Kidney epithelial cell (primary cell): ENCODE data around the gene HIGD2B. TPM values are rescaled to one million over a fixed set of nuclear protein-coding genes. Genes with fewer than 3 reads are reported as not detected.

ENCODE experiments used
- DNase-seq: peaks from one replicate; pipeline ENCODE4 v3.0.0-alpha.2; 2010; ENCODE audit warnings: low read depth
- H3K27me3 ChIP-seq: 2 replicates; pipeline ENCODE4 v1.6.0; 2011; ENCODE audit warnings: low read length; ENCODE audit not compliant: control insufficient read depth, insufficient read depth
- H3K36me3 ChIP-seq: 2 replicates; pipeline ENCODE4 v1.5.1; 2011; ENCODE audit warnings: low read length; ENCODE audit not compliant: control insufficient read depth, insufficient read depth
- H3K4me3 ChIP-seq: 2 replicates; pipeline ENCODE4 v1.5.1; 2011; ENCODE audit warnings: low read depth, mild to moderate bottlenecking, control low read depth, low read length
- total RNA-seq: library from RNA; depleted of rRNA; stranded (reverse); fragments of >200 nt; gene quantifications from 2 replicates; pipeline ENCODE4 v1.2.3, GENCODE V29; 2015
- TF ChIP-seq, protein P1 (sequence below): IDR thresholded peaks from 2 replicates; pipeline ENCODE4 v1.5.1; 2011; ENCODE audit warnings: mild to moderate bottlenecking, moderate library complexity, low read length, control low read depth, inconsistent platforms; ENCODE audit not compliant: insufficient read depth, poor library complexity, severe bottlenecking

HIGD2B gene
- total RNA-seq = not detected in 2 replicates

- TF ChIP-seq, protein P1, sequence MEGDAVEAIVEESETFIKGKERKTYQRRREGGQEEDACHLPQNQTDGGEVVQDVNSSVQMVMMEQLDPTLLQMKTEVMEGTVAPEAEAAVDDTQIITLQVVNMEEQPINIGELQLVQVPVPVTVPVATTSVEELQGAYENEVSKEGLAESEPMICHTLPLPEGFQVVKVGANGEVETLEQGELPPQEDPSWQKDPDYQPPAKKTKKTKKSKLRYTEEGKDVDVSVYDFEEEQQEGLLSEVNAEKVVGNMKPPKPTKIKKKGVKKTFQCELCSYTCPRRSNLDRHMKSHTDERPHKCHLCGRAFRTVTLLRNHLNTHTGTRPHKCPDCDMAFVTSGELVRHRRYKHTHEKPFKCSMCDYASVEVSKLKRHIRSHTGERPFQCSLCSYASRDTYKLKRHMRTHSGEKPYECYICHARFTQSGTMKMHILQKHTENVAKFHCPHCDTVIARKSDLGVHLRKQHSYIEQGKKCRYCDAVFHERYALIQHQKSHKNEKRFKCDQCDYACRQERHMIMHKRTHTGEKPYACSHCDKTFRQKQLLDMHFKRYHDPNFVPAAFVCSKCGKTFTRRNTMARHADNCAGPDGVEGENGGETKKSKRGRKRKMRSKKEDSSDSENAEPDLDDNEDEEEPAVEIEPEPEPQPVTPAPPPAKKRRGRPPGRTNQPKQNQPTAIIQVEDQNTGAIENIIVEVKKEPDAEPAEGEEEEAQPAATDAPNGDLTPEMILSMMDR = no peak
- Histone ChIP-seq H3K36me3 (no peaks in the 10 kb centered on the region), H3K4me3 (peak within 1 kb of the TSS; percentile 74), H3K27me3 (no peaks in the 10 kb centered on the region)
- peak; percentile 69 for DNase-seq
Observed at GRCh38 chr15:72685925-72686794, at the start of gene HIGD2B, which contains the start of gene BBS4. HIGD2B (minus strand) TSS chr15:72686182; CDS start chr15:72676374, 9,808 bp downstream. BBS4 (plus strand) TSS chr15:72686207; CDS start chr15:72686228, 21 bp downstream.

DNA sequence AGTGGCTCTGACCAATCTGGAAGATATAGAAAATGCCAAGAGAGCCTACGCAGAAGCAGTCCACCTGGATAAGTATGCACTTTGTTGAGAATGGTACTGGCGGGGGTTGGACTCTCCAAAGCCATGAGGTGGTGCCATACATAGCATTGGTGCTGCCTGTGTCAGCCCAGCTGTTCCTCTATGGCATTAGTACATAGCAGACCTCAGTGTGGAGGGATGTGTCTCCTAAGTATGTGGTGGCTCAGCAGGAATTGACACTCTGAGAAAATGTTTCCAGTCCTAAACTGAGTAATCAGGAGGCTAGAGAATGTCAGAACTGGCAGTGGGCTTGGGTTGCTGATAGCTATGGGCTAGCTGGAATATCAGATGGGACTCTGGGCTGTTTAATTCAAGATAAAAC lies 49.1 kb upstream of the HIGD2B start:
- Histone ChIP-seq H3K27me3 (no peaks in the 10 kb centered on the region), H3K4me3 (no peak overlapping the region), H3K36me3 (no peaks in the 10 kb centered on the region)
- no peak for DNase-seq
- TF ChIP-seq, protein P1 = no peak

DNA sequence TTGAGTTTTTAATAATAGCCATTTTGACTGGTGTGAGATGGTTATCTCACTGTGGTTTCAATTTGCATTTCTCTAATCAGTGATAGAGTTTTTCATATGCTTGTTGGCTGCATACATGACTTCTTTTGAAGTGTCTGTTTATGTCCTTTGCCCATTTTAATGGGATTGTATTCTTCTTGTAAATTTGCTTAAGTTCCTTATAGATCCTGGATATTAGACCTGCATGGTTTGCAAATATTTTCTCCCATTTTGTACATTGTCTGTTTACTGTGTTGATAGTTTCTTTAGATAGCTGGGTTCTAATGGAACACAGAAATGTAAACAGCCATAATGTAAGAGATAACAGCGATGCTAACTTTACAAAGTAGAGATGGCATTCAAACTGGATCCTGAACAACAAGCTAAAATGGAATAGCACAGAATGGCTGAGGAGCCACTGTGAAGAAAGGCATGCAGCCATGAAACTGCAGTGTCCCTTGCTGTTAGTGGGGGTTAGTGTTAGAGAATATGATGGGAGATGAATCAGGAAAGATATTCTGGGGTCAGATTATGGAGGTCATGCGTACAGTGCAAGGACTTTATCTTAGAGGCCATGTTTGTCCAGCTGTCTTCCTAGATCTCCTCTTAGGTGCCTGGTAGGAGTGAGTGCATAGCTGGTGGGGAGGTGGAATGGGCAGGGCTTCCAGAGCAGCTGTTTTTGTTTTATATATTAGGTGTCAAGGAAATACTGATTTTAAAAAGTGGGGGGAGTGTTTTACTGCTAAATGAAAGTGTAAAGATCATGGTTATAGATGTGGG lies 48.2 kb upstream of the HIGD2B start:
- DNase-seq = no peak
- H3K36me3 ChIP-seq = no peaks in the 10 kb centered on the region

DNA sequence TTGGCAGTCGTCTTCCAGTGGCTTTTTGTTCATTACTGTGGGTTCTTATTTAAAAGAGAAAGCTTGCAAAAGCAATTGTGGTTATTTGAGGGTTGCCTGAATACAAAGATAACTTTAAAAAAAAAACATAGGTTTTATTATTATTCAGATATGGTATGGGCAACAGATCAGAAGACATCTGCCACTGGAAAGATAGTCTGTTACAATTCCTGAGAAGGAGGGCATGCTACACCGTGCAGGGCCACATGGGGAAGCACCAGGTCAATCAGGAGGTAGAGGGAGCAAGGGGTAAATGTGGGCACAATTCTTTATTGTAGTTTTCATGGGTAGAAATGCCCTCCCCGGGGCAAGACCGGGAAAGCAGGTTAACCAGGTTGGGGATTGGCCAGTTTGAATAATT lies 46.5 kb upstream of the HIGD2B start:
- no peak overlapping the region for H3K4me3 ChIP-seq
- TF ChIP-seq, protein P1 = no peak
- DNase-seq = no peak
- no peaks in the 10 kb centered on the region for H3K27me3 ChIP-seq
- H3K36me3 ChIP-seq = no peaks in the 10 kb centered on the region

More for the DNA sequence above, 48.2 kb upstream of the HIGD2B start:
- Histone ChIP-seq H3K4me3 (no peak overlapping the region), H3K27me3 (no peaks in the 10 kb centered on the region)
- TF ChIP-seq, protein P1 = no peak

GRCh38 chr15:72732086-72732485 lies 46.1 kb upstream of the HIGD2B start:
- DNase-seq = no peak
- Histone ChIP-seq H3K36me3 (no peaks in the 10 kb centered on the region), H3K27me3 (no peaks in the 10 kb centered on the region), H3K4me3 (no peak overlapping the region)
- TF ChIP-seq, protein P1 = no peak
